HTR-8/SVneo (cell line): ENCODE data around the gene ELMO1.

ENCODE experiments used
- DNase-seq: peaks from one replicate; pipeline ENCODE4 v3.0.0; 2011; ENCODE audit warnings: low spot score, mixed read lengths; ENCODE audit not compliant: insufficient read length
- FAIRE-seq: peaks from 2 replicates; lab custom pipeline; 2011; peaks lifted over from hg19 to GRCh38; lab: Jason Lieb, UNC

ELMO1 gene

GRCh38 chr7:37475646-37476045 is 27.0 kb upstream of the ELMO1 start:
- DNase-seq (no peak), FAIRE-seq (no peak)

- DNase-seq, result no peak
- FAIRE-seq, result no peak
Measured at GRCh38 chr7:37471619-37472018, 23.0 kb upstream of the ELMO1 start.

- no peak for FAIRE-seq
- no peak for DNase-seq
Measured at GRCh38 chr7:37467002-37467401, 18.3 kb upstream of the ELMO1 start.

GRCh38 chr7:37462138-37462537 is 13.5 kb upstream of the ELMO1 start:
- DNase-seq, result no peak
- no peak for FAIRE-seq

GRCh38 chr7:37455081-37455480 is 6.4 kb upstream of the ELMO1 start:
- FAIRE-seq (no peak), DNase-seq (no peak)

GRCh38 chr7:37452346-37452745 is 3.7 kb upstream of the ELMO1 start:
- FAIRE-seq (no peak), DNase-seq (no peak)

GRCh38 chr7:37450035-37450434 is 1.4 kb upstream of the ELMO1 start:
- FAIRE-seq, result no peak
- DNase-seq, result no peak

GRCh38 chr7:37449621-37450020 is 957 bp upstream of the ELMO1 start:
- DNase-seq (no peak), FAIRE-seq (no peak)

GRCh38 chr7:37448011-37448635 is 541 bp downstream of the ELMO1 start:
- FAIRE-seq, result no peak

GRCh38 chr7:37446371-37446770 is 2.3 kb downstream of the ELMO1 start:
- no peak for FAIRE-seq

More at GRCh38 chr7:37448011-37448635, 541 bp downstream of the ELMO1 start:
- DNase-seq, result no peak

GRCh38 chr7:37445790-37446189 is 2.9 kb downstream of the ELMO1 start:
- DNase-seq (no peak), FAIRE-seq (no peak)

More at GRCh38 chr7:37446371-37446770, 2.3 kb downstream of the ELMO1 start:
- no peak for DNase-seq

- no peak for FAIRE-seq
Measured at GRCh38 chr7:37445064-37445723, 3.5 kb downstream of the ELMO1 start.

GRCh38 chr7:37443627-37444026 is 5.0 kb downstream of the ELMO1 start:
- no peak for FAIRE-seq
- no peak for DNase-seq

More at GRCh38 chr7:37445064-37445723, 3.5 kb downstream of the ELMO1 start:
- no peak for DNase-seq

GRCh38 chr7:37442268-37442667 is 6.4 kb downstream of the ELMO1 start:
- DNase-seq, result no peak
- FAIRE-seq, result no peak

- FAIRE-seq (no peak), DNase-seq (no peak)
Measured at GRCh38 chr7:37441816-37442215, 6.8 kb downstream of the ELMO1 start.

- no peak for FAIRE-seq
- no peak for DNase-seq
Measured at GRCh38 chr7:37441386-37441760, 7.3 kb downstream of the ELMO1 start.

GRCh38 chr7:37440738-37441385 is 7.8 kb downstream of the ELMO1 start:
- FAIRE-seq (no peak), DNase-seq (no peak)

- no peak for FAIRE-seq
- no peak for DNase-seq
Measured at GRCh38 chr7:37439653-37440026, 9.0 kb downstream of the ELMO1 start.

GRCh38 chr7:37438906-37439652 is 9.6 kb downstream of the ELMO1 start:
- FAIRE-seq (no peak), DNase-seq (no peak)

- FAIRE-seq (no peak), DNase-seq (no peak)
Measured at GRCh38 chr7:37435156-37435855, 13.4 kb downstream of the ELMO1 start.
